B cell (primary cell): ENCODE data around the gene COL8A2. TPM values are rescaled to one million over a fixed set of nuclear protein-coding genes. Genes with fewer than 3 reads are reported as not detected.

Experiments
- ATAC-seq: fragments of 200-7000 bp; cut with Tn5 transposase; one replicate; pipeline ENCODE4 v1.10.0; 2021; ENCODE audit warnings: low read depth, mild to moderate bottlenecking, moderate number of reproducible peaks, moderate library complexity
- CTCF ChIA-PET: fragments of 350-600 bp; sonication (Branson Sonifier 250); formaldehyde crosslinking; loops from one replicate; lab custom pipeline; 2021; ENCODE audit warnings: antibody characterized with exemption, inconsistent platforms; lab: Charles Lee
- POLR2A ChIA-PET: fragments of 350-600 bp; sonication (Branson Sonifier 250); formaldehyde crosslinking; loops from one replicate; lab custom pipeline; 2021; ENCODE audit warnings: antibody characterized with exemption; lab: Charles Lee
- DNase-seq: peaks from one replicate; pipeline ENCODE4 v3.0.0; 2013
- H2AFZ ChIP-seq: 2 replicates; pipeline ENCODE4 v1.6.1; 2012; ENCODE audit warnings: mild to moderate bottlenecking, low read depth, low read length; ENCODE audit not compliant: insufficient read depth, poor library complexity, severe bottlenecking
- H3K27ac ChIP-seq, 2 donors: 1 replicate in 1 of 2; 2 replicates in 1 of 2; pipeline ENCODE4 v1.5.1; 2012 to 2013; ENCODE audit warnings: low read length in 2 of 2, mild to moderate bottlenecking in 2 of 2, moderate library complexity in 1 of 2
- H3K27me3 ChIP-seq, 4 experiments: fragments of 200-600 bp in 1 of 4; sonication (generic) in 1 of 4; replicated peaks in 1 of 4; 1 replicate in 2 of 4; 2 replicates in 2 of 4; pipeline versions ENCODE4 v1.6.1 to v1.7.0; 2013 to 2016; ENCODE audit warnings: low read length in 3 of 4, mild to moderate bottlenecking in 2 of 4, mixed read lengths in 1 of 4, moderate library complexity in 1 of 4; ENCODE audit not compliant: insufficient read depth in 4 of 4, control insufficient read depth in 3 of 4; ENCODE audit errors: control extremely low read depth in 1 of 4
- H3K36me3 ChIP-seq, 2 experiments: replicated peaks in 1 of 2; 1 replicate in 1 of 2; 2 replicates in 1 of 2; pipeline versions ENCODE4 v1.6.1 to v1.7.1; 2013; ENCODE audit warnings: low read length in 1 of 2; ENCODE audit not compliant: insufficient read depth in 2 of 2, control insufficient read depth in 1 of 2; ENCODE audit errors: control extremely low read depth in 1 of 2, extremely low read depth in 1 of 2
- H3K4me1 ChIP-seq, 2 donors: fragments of 200-600 bp in 1 of 2; sonication (generic) in 1 of 2; 1 replicate in 1 of 2; 2 replicates in 1 of 2; pipeline versions ENCODE4 v1.5.1 to v1.6.1; 2013 to 2017; ENCODE audit warnings: low read length in 2 of 2; ENCODE audit not compliant: control insufficient read depth in 2 of 2, insufficient read depth in 2 of 2
- H3K4me2 ChIP-seq: replicated peaks from 2 replicates; pipeline ENCODE3; 2012; ENCODE audit warnings: mild to moderate bottlenecking, low read depth, low read length; ENCODE audit not compliant: poor library complexity, severe bottlenecking
- H3K4me3 ChIP-seq, 5 experiments: fragments of 200-600 bp in 1 of 5; sonication (generic) in 1 of 5; 1 replicate in 3 of 5; 2 replicates in 2 of 5; pipeline versions ENCODE4 v1.5.1 to v1.7.0; 2011 to 2016; ENCODE audit warnings: low read length in 4 of 5, mild to moderate bottlenecking in 4 of 5, low read depth in 2 of 5, control low read depth in 1 of 5, moderate library complexity in 1 of 5; ENCODE audit not compliant: insufficient read depth in 1 of 5; ENCODE audit errors: control extremely low read depth in 1 of 5, extremely low read depth in 1 of 5
- H3K79me2 ChIP-seq: fragments of 200-600 bp; sonication (generic); one replicate; pipeline ENCODE4 v1.6.0; 2016; ENCODE audit warnings: low read length; ENCODE audit not compliant: control insufficient read depth, insufficient read depth
- H3K9ac ChIP-seq: fragments of 200-600 bp; sonication (generic); 2 replicates; pipeline ENCODE4 v1.6.1; 2017; ENCODE audit warnings: mild to moderate bottlenecking, low read length, moderate library complexity
- H3K9me3 ChIP-seq, 3 donors: one replicate each; pipeline versions ENCODE4 v1.6.1 to v1.7.1; 2013; ENCODE audit warnings: low read length in 2 of 3; ENCODE audit not compliant: control insufficient read depth in 2 of 3, insufficient read depth in 1 of 3; ENCODE audit errors: control extremely low read depth in 1 of 3
- H4K20me1 ChIP-seq: 2 replicates; pipeline ENCODE4 v1.6.0; 2012; ENCODE audit warnings: mild to moderate bottlenecking, low read length; ENCODE audit not compliant: insufficient read depth, control insufficient read depth, poor library complexity, severe bottlenecking
- H3K27ac Mint-ChIP-seq: one replicate; pipeline ENCODE4 v1.8.0; 2021; ENCODE audit warnings: mixed read lengths
- H3K27me3 Mint-ChIP-seq: one replicate; pipeline ENCODE4 v1.8.0; 2021; ENCODE audit warnings: mixed read lengths
- H3K4me1 Mint-ChIP-seq: one replicate; pipeline ENCODE4 v1.8.0; 2021; ENCODE audit warnings: mixed read lengths
- H3K4me3 Mint-ChIP-seq: one replicate; pipeline ENCODE4 v1.8.0; 2021; ENCODE audit warnings: mixed read lengths
- H3K9me3 Mint-ChIP-seq: one replicate; pipeline ENCODE4 v1.8.0; 2022; ENCODE audit warnings: mixed read lengths; ENCODE audit not compliant: insufficient read depth
- CTCF ChIP-seq: fragments of 200-600 bp; IDR thresholded peaks from one replicate; pipeline ENCODE4 v1.8.0; 2022; ENCODE audit warnings: antibody characterized with exemption, mild to moderate bottlenecking
- whole genome bisulfite sequencing: methylation state at CpG from one replicate; pipeline ENCODE4 v1.1.5; 2013; ENCODE audit warnings: missing lambda C conversion rate; ENCODE audit not compliant: insufficient coverage; 5-methylcytosine and 5-hydroxymethylcytosine counted together
- intact Hi-C: fragments of 100-400 bp; cut with micrococcal nuclease; formaldehyde crosslinking; loops from one replicate; pipeline ENCODE4 v1.10.0; 2022
- polyA plus RNA-seq: library from polyadenylated mRNA; depleted of rRNA; stranded (reverse); fragments of >200 nt; gene quantifications from 2 replicates; pipeline ENCODE4 v1.2.3, GENCODE V29; 2012
- total RNA-seq, 2 donors: library from RNA; stranded (reverse); fragments of 120-200 nt in 1 of 2; gene quantifications; 1 replicate in 1 of 2; 2 replicates in 1 of 2; pipeline versions ENCODE4 v1.2.3 to v1.2.4, GENCODE V29; 2013 to 2022

Gene COL8A2
- total and polyA plus RNA-seq, 2 donors (not counting 1 experiment from before 2014, with no cell fraction given) = 0.17 TPM; not detected in 1

GRCh38 chr1:36155408-36156328, 30.6 kb upstream of the COL8A2 start, which contains the start of gene MAP7D1:
Gene MAP7D1 (plus strand): TSS chr1:36156160. CDS start chr1:36156418, 258 bp downstream.
- Mint-ChIP-seq H3K27me3 (no peaks in the 10 kb centered on the region), H3K27ac (peak within 1 kb of the TSS; percentile 95), H3K4me1 (peaks cover 67% of the 10 kb centered on the region), H3K9me3 (no peaks in the 10 kb centered on the region), H3K4me3 (peak within 1 kb of the TSS; percentile 91)
- Histone ChIP-seq H3K79me2 (peaks cover 67% of the 10 kb centered on the region), H3K9ac (peak within 1 kb of the TSS; percentile 98), H3K4me1 (peaks cover 54 to 60% of the 10 kb centered on the region in 2 donors), H3K4me2 (peak within 1 kb of the TSS; percentile 94), H2AFZ (peak within 1 kb of the TSS; percentile 93), H3K4me3 (peak within 1 kb of the TSS; percentile 70 to 97 (median 91)), H4K20me1 (no peaks in the 10 kb centered on the region), H3K9me3 (no peaks in the 10 kb centered on the region), H3K27ac (peak within 1 kb of the TSS; percentile 96), H3K36me3 (no peaks in the 10 kb centered on the region), H3K27me3 (no peaks in the 10 kb centered on the region)
- CTCF ChIA-PET = interaction anchor here (0.6 to 9.5 kb wide), 4 partner anchors 33 to 224 kb away, joined by 3 to 135 read pairs (median 17); partner anchors contain the start of gene THRAP3
- intact Hi-C loops = no loop called here
- WGBS = under 1% methylated on average over 78 of the region's 88 CpGs
- POLR2A ChIA-PET = interaction anchor here (0.7 to 1.5 kb wide), 3 partner anchors 68 to 242 kb away, joined by 3 to 5 read pairs (median 3); partner anchors contain the start of gene LSM10
- ATAC-seq = peak; percentile 81
- TF ChIP-seq CTCF = no peak
- peak; percentile 94 for DNase-seq
